ENCODE measurements around the gene BICC1. TPM values are rescaled to one million over a fixed set of nuclear protein-coding genes. Genes with fewer than 3 reads are reported as not detected.

BICC1 gene
- polyA plus RNA-seq, 3 donors: 0.02 to 0.24 (median 0.14) TPM

DNA sequence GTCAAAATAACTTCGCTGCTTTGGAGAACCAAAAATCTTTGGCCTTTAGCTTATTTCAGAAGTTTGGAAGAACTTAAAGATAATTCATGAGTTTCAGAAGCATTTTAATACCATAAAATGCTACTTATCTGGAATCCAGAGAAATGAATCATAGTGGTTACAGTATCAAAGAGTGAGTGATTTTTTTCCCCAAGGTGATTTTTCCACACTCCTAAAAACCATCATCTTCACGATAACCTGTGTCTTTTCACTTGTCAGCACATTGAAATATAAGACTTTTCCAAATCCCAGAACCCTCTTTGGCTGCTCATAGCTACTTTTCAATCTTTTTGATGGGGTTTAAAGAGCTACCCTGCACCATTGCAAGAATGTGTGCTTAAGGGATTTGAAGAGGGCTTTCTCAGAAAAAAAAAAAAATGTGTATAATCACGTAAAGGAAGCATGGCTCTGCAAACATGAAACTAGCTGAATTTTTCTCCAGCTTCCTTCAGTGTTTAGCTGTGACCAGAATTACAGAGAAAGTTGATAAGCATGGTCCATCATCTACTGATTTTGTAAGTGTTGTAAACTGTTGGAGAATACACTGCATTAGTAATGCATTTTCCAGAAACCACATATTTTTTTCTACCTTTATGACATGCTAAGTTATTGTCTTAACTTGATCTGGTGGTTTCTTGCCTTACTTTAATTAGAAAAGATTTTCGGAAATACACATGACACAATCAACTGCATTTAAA is 134.9 kb downstream of the BICC1 start:
- DNase-seq: no peak
- H4K20me1 ChIP-seq (ENCODE audit: insufficient read depth, low read length): no peaks in the 10 kb centered on the region
- no peaks in the 10 kb centered on the region for H3K36me3 ChIP-seq (replicated peaks in 1 of 2; ENCODE audit: control insufficient read depth in 1 of 2, insufficient read depth in 2 of 2, low read length in 2 of 2)
- Mint-ChIP-seq H3K27ac (no peak overlapping the region), H3K9me3 (no peaks in the 10 kb centered on the region), H3K27me3 (ENCODE audit: low read depth in 3 of 3) (peaks cover 0 to 3% (median 0%) of the 10 kb centered on the region in 3 donors), H3K4me3 (no peak overlapping the region), H3K36me3 (no peaks in the 10 kb centered on the region), H3K4me1 (peaks cover 11% of the 10 kb centered on the region)
- no peak overlapping the region for H2AFZ ChIP-seq (ENCODE audit: insufficient read depth, low read depth, low read length, poor library complexity, severe bottlenecking)
- no peak overlapping the region for H3K27ac ChIP-seq (ENCODE audit: low read depth in 1 of 2, low read length in 2 of 2)
- intact Hi-C loops (cut with micrococcal nuclease): no loop called here
- no peaks in the 10 kb centered on the region for H3K79me2 ChIP-seq (ENCODE audit: insufficient read depth, low read length)
- WGBS (ENCODE audit: insufficient coverage): 100% methylated on average over 1 of the region's 4 CpGs
- H3K4me2 ChIP-seq (replicated peaks; ENCODE audit: extremely low read depth, low read length, poor library complexity, severe bottlenecking): no peak overlapping the region
- no peak overlapping the region for H3K9ac ChIP-seq (ENCODE audit: insufficient read depth, low read length, poor library complexity, severe bottlenecking)
- H3K27me3 ChIP-seq (ENCODE audit: control insufficient read depth in 2 of 2, insufficient read depth in 2 of 2, low read length in 2 of 2): no peaks in the 10 kb centered on the region
- H3K4me3 ChIP-seq (replicated peaks in 1 of 3; ENCODE audit: low read depth in 2 of 3, low read length in 3 of 3): no peak overlapping the region
- H3K9me3 ChIP-seq (replicated peaks in 1 of 2; ENCODE audit: control insufficient read depth in 1 of 2, insufficient read depth in 1 of 2, low read length in 2 of 2): no peaks in the 10 kb centered on the region
- no peaks in the 10 kb centered on the region for H3K4me1 ChIP-seq (ENCODE audit: control insufficient read depth in 1 of 2, insufficient read depth in 2 of 2, low read length in 2 of 2)
- no peak for TF ChIP-seq CTCF (IDR thresholded peaks at IDR 0.05)

DNA sequence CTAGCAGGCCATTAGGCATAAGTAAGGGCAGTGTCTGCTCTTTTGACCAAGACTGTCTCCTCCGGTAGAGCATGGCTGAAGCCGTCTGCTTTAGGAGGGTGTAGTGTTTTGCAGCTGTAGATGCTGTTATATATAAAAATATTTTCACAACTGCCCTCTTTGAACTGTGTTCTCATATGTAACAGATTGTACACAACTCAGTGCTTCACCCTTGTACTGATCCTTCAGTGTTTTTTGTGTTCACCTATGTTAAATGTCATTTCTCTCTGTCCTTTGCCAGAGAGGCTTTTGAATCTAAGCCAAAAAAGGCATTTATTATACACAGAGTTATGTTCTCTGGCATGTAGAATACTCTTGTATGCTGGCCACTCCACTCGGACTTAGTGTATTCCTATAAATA is 135.5 kb downstream of the BICC1 start:
- TF ChIP-seq CTCF (IDR thresholded peaks at IDR 0.05): no peak
- WGBS (ENCODE audit: insufficient coverage): no CpG with 5 or more reads among the region's 3 CpGs
- DNase-seq: no peak

More for the DNA sequence above, 135.5 kb downstream of the BICC1 start:
- Mint-ChIP-seq H3K4me1 (peaks cover 11% of the 10 kb centered on the region), H3K4me3 (no peak overlapping the region), H3K27me3 (ENCODE audit: low read depth in 3 of 3) (peaks cover 0 to 3% (median 0%) of the 10 kb centered on the region in 3 donors), H3K9me3 (no peaks in the 10 kb centered on the region), H3K27ac (no peak overlapping the region), H3K36me3 (no peaks in the 10 kb centered on the region)
- Histone ChIP-seq H3K4me2 (replicated peaks; ENCODE audit: extremely low read depth, low read length, poor library complexity, severe bottlenecking) (no peak overlapping the region), H4K20me1 (ENCODE audit: insufficient read depth, low read length) (no peaks in the 10 kb centered on the region), H3K4me3 (replicated peaks in 1 of 3; ENCODE audit: low read depth in 2 of 3, low read length in 3 of 3) (no peak overlapping the region), H3K36me3 (replicated peaks in 1 of 2; ENCODE audit: control insufficient read depth in 1 of 2, insufficient read depth in 2 of 2, low read length in 2 of 2) (no peaks in the 10 kb centered on the region), H3K9me3 (replicated peaks in 1 of 2; ENCODE audit: control insufficient read depth in 1 of 2, insufficient read depth in 1 of 2, low read length in 2 of 2) (no peaks in the 10 kb centered on the region), H3K9ac (ENCODE audit: insufficient read depth, low read length, poor library complexity, severe bottlenecking) (no peak overlapping the region), H3K79me2 (ENCODE audit: insufficient read depth, low read length) (no peaks in the 10 kb centered on the region), H3K4me1 (ENCODE audit: control insufficient read depth in 1 of 2, insufficient read depth in 2 of 2, low read length in 2 of 2) (no peaks in the 10 kb centered on the region), H2AFZ (ENCODE audit: insufficient read depth, low read depth, low read length, poor library complexity, severe bottlenecking) (no peak overlapping the region), H3K27ac (ENCODE audit: low read depth in 1 of 2, low read length in 2 of 2) (no peak overlapping the region), H3K27me3 (ENCODE audit: control insufficient read depth in 2 of 2, insufficient read depth in 2 of 2, low read length in 2 of 2) (no peaks in the 10 kb centered on the region)
- intact Hi-C loops (cut with micrococcal nuclease): no loop called here
